A673 (cell line): Measurements from ENCODE around the gene SPECC1. TPM values are rescaled to one million over a fixed set of nuclear protein-coding genes. Genes with fewer than 3 reads are reported as not detected.

Experiments used
- BruUV-seq: library from RNA; stranded (reverse); fragments of 400-500 nt; replicated peaks from 2 replicates; lab custom pipeline; 2021; lab: Mats Ljungman, UMichigan
- CTCF ChIA-PET: fragments of 300-600 bp; sonication (Branson Sonifier 250); formaldehyde crosslinking; loops from one replicate; lab custom pipeline; 2022; ENCODE audit warnings: antibody characterized with exemption; lab: Charles Lee
- POLR2A ChIA-PET: fragments of 300-600 bp; sonication (Branson Sonifier 250); formaldehyde crosslinking; loops from one replicate; lab custom pipeline; 2022; ENCODE audit warnings: antibody characterized with exemption; ENCODE audit not compliant: low non-redundant PET; lab: Charles Lee
- DNase-seq: peaks from one replicate; pipeline ENCODE4 v3.0.0-alpha.2; 2015; ENCODE audit warnings: low spot score
- H3K27ac ChIP-seq: fragments of 200-600 bp; sonication (generic); 2 replicates; pipeline ENCODE4 v1.5.1; 2016; ENCODE audit warnings: mixed run types, low read depth, mild to moderate bottlenecking, mixed read lengths, antibody characterized with exemption, low read length; ENCODE audit not compliant: poor library complexity, severe bottlenecking
- H3K27me3 ChIP-seq: fragments of 200-600 bp; sonication (generic); replicated peaks from 2 replicates; pipeline ENCODE4 v1.6.1; 2017; ENCODE audit warnings: mixed run types, low read depth, mild to moderate bottlenecking, mixed read lengths, antibody characterized with exemption, low read length; ENCODE audit not compliant: insufficient read depth, poor library complexity
- H3K36me3 ChIP-seq: fragments of 200-600 bp; sonication (generic); 2 replicates; pipeline ENCODE4 v1.6.1; 2016; ENCODE audit warnings: mixed run types, mild to moderate bottlenecking, mixed read lengths, antibody characterized with exemption, low read length; ENCODE audit not compliant: insufficient read depth, poor library complexity, severe bottlenecking
- H3K4me1 ChIP-seq: fragments of 200-600 bp; sonication (generic); 2 replicates; pipeline ENCODE4 v1.6.1; 2017; ENCODE audit warnings: mixed run types, mild to moderate bottlenecking, mixed read lengths, antibody characterized with exemption, low read length; ENCODE audit not compliant: insufficient read depth, poor library complexity, severe bottlenecking
- H3K4me3 ChIP-seq: fragments of 200-600 bp; sonication (generic); 2 replicates; pipeline ENCODE4 v1.5.1; 2016; ENCODE audit warnings: low read depth, mixed run types, mild to moderate bottlenecking, mixed read lengths, low read length; ENCODE audit not compliant: poor library complexity, severe bottlenecking
- H3K9me3 ChIP-seq: fragments of 200-600 bp; sonication (generic); 2 replicates; pipeline ENCODE4 v1.6.1; 2016; ENCODE audit warnings: mixed run types, low read depth, mild to moderate bottlenecking, mixed read lengths, antibody characterized with exemption, low read length; ENCODE audit not compliant: poor library complexity, severe bottlenecking
- CTCF ChIP-seq: fragments of 300-800, 200-600 bp; sonication (generic); conservative IDR thresholded peaks from 2 replicates; pipeline ENCODE4 v1.5.1; 2017; ENCODE audit warnings: low read depth, mild to moderate bottlenecking, antibody characterized with exemption, low read length, moderate library complexity, mixed read lengths
- EZH2 ChIP-seq: fragments of 200-600 bp; sonication (generic); IDR thresholded peaks from 2 replicates; pipeline ENCODE4 v1.6.1; 2017; ENCODE audit warnings: borderline replicate concordance, low read depth, mild to moderate bottlenecking, mixed read lengths, antibody characterized with exemption, low read length; ENCODE audit not compliant: poor library complexity, severe bottlenecking
- intact Hi-C: fragments of 100-400 bp; cut with micrococcal nuclease; formaldehyde crosslinking; loops from one replicate; pipeline ENCODE4 v1.10.0; 2022; ENCODE audit not compliant: unreplicated experiment
- total RNA-seq: library from RNA; stranded (reverse); gene quantifications from 2 replicates; pipeline ENCODE4 v1.2.3, GENCODE V29; 2021

Gene SPECC1
- total RNA-seq, 1 experiment from 2014 or later = 5.8 TPM

GRCh38 chr17:20313891-20314290 lies 304.7 kb downstream of the SPECC1 start:
- TF ChIP-seq CTCF (no peak), EZH2 (no peak)
- Histone ChIP-seq H3K4me1 (no peaks in the 10 kb centered on the region), H3K36me3 (no peaks in the 10 kb centered on the region), H3K4me3 (no peak overlapping the region), H3K27ac (no peak overlapping the region), H3K27me3 (no peaks in the 10 kb centered on the region), H3K9me3 (no peaks in the 10 kb centered on the region)
- ChIA-PET POLR2A (no interaction called here), CTCF (no interaction called here)
- intact Hi-C loops = no loop called here
- no peak for DNase-seq
- no TSS peak for BruUV-seq

- ChIA-PET POLR2A (no interaction called here), CTCF (no interaction called here)
- no peaks in the 10 kb centered on the region for H3K9me3 ChIP-seq
- intact Hi-C loops = loop anchor here (5.0 kb wide), 1 partner anchor 193 kb away; no protein-coding TSS in a partner anchor
- H3K27me3 ChIP-seq = no peaks in the 10 kb centered on the region
- TF ChIP-seq EZH2 (no peak), CTCF (no peak)
- no peak for DNase-seq
- H3K4me1 ChIP-seq = no peaks in the 10 kb centered on the region
- H3K27ac ChIP-seq = no peak overlapping the region
- H3K36me3 ChIP-seq = no peaks in the 10 kb centered on the region
- H3K4me3 ChIP-seq = no peak overlapping the region
- BruUV-seq = no TSS peak
Observed at GRCh38 chr17:20314834-20315233, 305.7 kb downstream of the SPECC1 start.

- intact Hi-C loops = loop anchor here (5.0 kb wide), 1 partner anchor 193 kb away; no protein-coding TSS in a partner anchor
- BruUV-seq = no TSS peak
- no peak for DNase-seq
- ChIA-PET POLR2A (no interaction called here), CTCF (no interaction called here)
- no peaks in the 10 kb centered on the region for H3K36me3 ChIP-seq
- no peaks in the 10 kb centered on the region for H3K4me1 ChIP-seq
- no peaks in the 10 kb centered on the region for H3K27me3 ChIP-seq
- no peak for TF ChIP-seq CTCF
- no peak for TF ChIP-seq EZH2
- no peaks in the 10 kb centered on the region for H3K9me3 ChIP-seq
- H3K27ac ChIP-seq = no peak overlapping the region
- H3K4me3 ChIP-seq = no peak overlapping the region
Observed at GRCh38 chr17:20315311-20315710, 306.2 kb downstream of the SPECC1 start.
